HUES64 (cell line): Measurements from ENCODE around the gene CLEC9A.
"Not testable (repeated sequence)": the region's sequence is repeated elsewhere in the genome, so short reads cannot be mapped to it uniquely, and the experiment has no call there.

Experiments used
- H3K27ac ChIP-seq: 2 replicates; pipeline ENCODE4 v1.7.0; 2013; ENCODE audit warnings: low read depth, low read length, inconsistent platforms
- H3K27me3 ChIP-seq: 2 replicates; pipeline ENCODE4 v1.6.1; 2013; ENCODE audit warnings: mild to moderate bottlenecking, low read length; ENCODE audit not compliant: insufficient read depth
- H3K36me3 ChIP-seq: 2 replicates; pipeline ENCODE4 v1.6.1; 2013; ENCODE audit warnings: mild to moderate bottlenecking, low read length; ENCODE audit not compliant: insufficient read depth
- H3K4me1 ChIP-seq: 2 replicates; pipeline ENCODE4 v1.6.1; 2013; ENCODE audit warnings: mild to moderate bottlenecking, low read length, moderate library complexity; ENCODE audit not compliant: insufficient read depth
- H3K4me3 ChIP-seq: 2 replicates; pipeline ENCODE4 v1.5.1; 2013; ENCODE audit warnings: mild to moderate bottlenecking, low read length, moderate library complexity
- H3K9ac ChIP-seq: 2 replicates; pipeline ENCODE4 v1.6.1; 2013; ENCODE audit warnings: mild to moderate bottlenecking, low read depth, low read length
- H3K9me3 ChIP-seq: 2 replicates; pipeline ENCODE4 v1.6.1; 2013; ENCODE audit warnings: low read depth, low read length; ENCODE audit not compliant: insufficient read depth
- WGBS: fragments of 150-250, 120-280 bp; methylation state at CpG from one replicate; pipeline ENCODE4 v1.1.7; 2013; ENCODE audit warnings: missing lambda C conversion rate; 5-methylcytosine and 5-hydroxymethylcytosine counted together

The CLEC9A gene

DNA sequence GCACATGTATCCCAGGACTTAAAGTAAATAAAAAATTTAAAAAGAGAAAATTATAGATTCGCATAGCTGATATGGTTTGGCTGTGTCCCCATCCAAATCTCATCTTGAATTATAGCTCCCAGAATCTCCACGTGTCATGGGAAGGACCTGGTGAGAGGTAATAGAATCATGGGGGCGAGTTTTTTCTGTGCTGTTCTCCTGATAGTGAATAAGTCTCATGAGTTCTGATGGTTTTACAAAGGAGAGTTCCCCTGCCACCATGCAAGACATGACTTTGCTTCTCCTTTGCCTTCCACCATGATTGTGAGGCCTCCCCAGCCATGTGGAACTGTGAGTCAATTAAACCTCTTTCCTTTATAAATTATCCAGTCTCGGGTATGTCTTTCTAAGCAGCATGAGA is 3.8 kb upstream of the CLEC9A start:
- 100% methylated on average over 3 of the region's 4 CpGs for WGBS

DNA sequence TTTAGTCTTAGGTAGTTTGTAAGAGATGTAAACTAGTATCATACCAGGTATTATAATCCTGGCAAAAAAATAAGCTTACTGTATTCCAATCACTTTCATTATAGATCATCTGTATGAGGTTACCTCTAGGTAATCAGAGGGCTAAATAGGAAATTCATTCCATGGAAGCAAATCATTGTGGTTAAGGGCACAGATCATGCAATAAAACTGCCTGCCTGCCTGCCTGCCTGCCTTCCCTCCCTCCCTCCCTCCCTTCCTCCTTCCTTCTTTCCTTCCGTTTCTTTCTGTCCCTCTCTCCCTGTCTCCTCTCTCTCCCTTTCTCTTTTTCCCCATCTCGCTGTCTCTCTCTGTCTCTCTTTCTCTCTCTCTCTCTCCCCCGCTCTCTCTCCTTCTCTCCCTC is 3.2 kb upstream of the CLEC9A start:
- H3K9ac ChIP-seq = no peak overlapping the region
- H3K27ac ChIP-seq = no peak overlapping the region
- 91% methylated on average over 3 of the region's 3 CpGs for WGBS

More for the DNA sequence above, 3.8 kb upstream of the CLEC9A start:
- H3K9ac ChIP-seq, H3K4me1 ChIP-seq, H3K4me3 ChIP-seq, H3K9me3 ChIP-seq, H3K27ac ChIP-seq, H3K27me3 ChIP-seq, H3K36me3 ChIP-seq: not testable (repeated sequence)

GRCh38 chr12:10027721-10028120 is 2.8 kb upstream of the CLEC9A start:
- H3K36me3 ChIP-seq = no peaks in the 10 kb centered on the region
- H3K27ac ChIP-seq = no peak overlapping the region
- H3K9ac ChIP-seq = no peak overlapping the region
- H3K4me1 ChIP-seq = no peaks in the 10 kb centered on the region
- WGBS = 89% methylated on average over 4 of the region's 4 CpGs
- H3K27me3 ChIP-seq = no peaks in the 10 kb centered on the region
- no peak overlapping the region for H3K4me3 ChIP-seq
- 0 out of 2 replicates have a peak, but pooled peaks cover 3% of the 10 kb centered on the region for H3K9me3 ChIP-seq

More for the DNA sequence above, 3.2 kb upstream of the CLEC9A start:
- Histone ChIP-seq H3K4me1 (no peaks in the 10 kb centered on the region), H3K36me3 (no peaks in the 10 kb centered on the region), H3K27me3 (no peaks in the 10 kb centered on the region), H3K4me3 (no peak overlapping the region), H3K9me3 (0 out of 2 replicates have a peak, but pooled peaks cover 3% of the 10 kb centered on the region)

DNA sequence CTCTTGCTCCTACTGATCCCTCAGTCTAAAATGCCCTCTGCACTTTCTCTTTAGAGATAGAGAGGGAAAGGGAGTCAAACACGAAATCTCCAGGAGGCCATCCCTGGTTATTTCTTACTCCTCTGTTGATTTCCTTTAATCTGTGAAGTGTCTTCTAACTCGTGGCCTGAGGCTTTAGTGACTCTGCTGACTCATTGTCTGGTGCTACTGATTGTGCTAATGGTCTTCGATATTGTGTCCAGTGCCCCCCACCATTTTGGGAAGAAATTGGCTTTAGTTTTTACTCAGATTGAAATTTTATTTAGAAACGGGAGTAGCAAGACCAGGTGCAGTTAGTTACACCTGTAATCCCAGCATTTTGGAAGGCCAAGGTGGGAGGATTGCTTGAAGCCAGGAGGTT is 839 bp downstream of the CLEC9A start:
- H3K9me3 ChIP-seq = 0 out of 2 replicates have a peak, but pooled peaks cover 3% of the 10 kb centered on the region
- H3K36me3 ChIP-seq = no peaks in the 10 kb centered on the region
- H3K27ac ChIP-seq = peak overlapping the region; percentile 43
- no peak overlapping the region for H3K4me3 ChIP-seq
- no peaks in the 10 kb centered on the region for H3K4me1 ChIP-seq
- peak overlapping the region; percentile 30; the same call in 1 of the 2 replicates for H3K9ac ChIP-seq
- no peaks in the 10 kb centered on the region for H3K27me3 ChIP-seq
- 90% methylated on average over 3 of the region's 4 CpGs for WGBS

DNA sequence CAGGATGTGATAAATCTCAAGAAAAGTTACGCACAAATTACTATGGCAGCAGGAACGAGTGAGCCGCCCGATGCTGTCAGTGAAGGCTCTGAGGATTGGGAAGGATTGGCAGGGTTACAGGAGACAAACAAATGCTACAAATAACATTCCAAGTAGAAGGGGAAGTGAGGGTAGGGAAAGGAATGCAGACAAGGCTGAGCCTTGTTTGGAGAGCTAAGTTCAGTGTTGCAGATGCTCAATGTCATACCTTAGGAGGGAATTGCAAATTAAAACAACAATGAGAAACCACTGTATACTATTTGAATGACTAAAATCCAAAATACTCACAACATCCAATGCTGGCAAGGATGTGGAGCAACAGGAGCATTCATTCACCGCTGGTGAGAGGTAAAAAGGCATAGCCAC is 1.3 kb downstream of the CLEC9A start:
- 0 out of 2 replicates have a peak, but pooled peaks cover 3% of the 10 kb centered on the region for H3K9me3 ChIP-seq
- 88% methylated on average over 4 of the region's 5 CpGs for WGBS
- H3K9ac ChIP-seq = peak overlapping the region; percentile 30; the same call in 1 of the 2 replicates
- peak overlapping the region; percentile 43 for H3K27ac ChIP-seq
- no peak overlapping the region for H3K4me3 ChIP-seq
- H3K4me1 ChIP-seq = no peaks in the 10 kb centered on the region
- H3K36me3 ChIP-seq = no peaks in the 10 kb centered on the region
- H3K27me3 ChIP-seq = no peaks in the 10 kb centered on the region

DNA sequence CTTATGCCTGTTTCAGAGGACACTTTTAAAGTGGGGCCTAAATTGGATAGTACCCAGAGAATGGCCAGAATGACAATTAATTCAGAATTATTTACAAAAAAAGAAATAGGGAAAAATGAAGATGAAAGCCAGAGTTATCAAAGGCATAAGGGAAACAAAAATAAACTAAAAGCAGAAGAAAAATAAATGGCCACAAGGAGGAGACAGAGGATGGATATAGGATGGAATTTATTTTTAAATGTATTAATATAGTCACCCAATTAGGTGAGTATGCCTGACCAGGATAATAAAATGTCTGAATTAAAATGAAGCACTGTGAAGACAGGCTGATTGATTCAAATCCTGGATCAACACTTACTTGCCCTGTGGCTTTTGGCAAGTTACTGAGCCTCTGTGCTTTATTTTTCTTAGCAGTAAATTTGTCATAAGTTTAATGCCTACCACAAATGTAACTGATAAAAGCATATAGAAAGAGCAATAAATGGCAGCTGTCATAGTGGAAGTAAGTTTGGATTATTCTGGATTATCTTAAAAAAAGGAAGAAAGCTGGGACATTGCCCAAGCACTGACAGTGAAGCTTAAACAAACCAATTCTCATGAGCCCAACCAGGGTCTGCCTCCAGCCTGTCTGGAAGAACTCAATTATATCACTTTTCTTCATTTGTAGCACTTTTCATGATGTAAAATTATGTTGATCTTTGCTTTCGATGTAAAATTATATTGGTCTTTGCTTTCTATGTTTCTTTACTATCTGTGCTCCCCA is 3.5 kb downstream of the CLEC9A start:
- 0 out of 2 replicates have a peak, but pooled peaks cover 3% of the 10 kb centered on the region for H3K9me3 ChIP-seq
- H3K4me1 ChIP-seq = no peaks in the 10 kb centered on the region
- H3K9ac ChIP-seq = no peak overlapping the region
- no CpG with 5 or more reads among the region's 1 CpG for WGBS
- no peaks in the 10 kb centered on the region for H3K27me3 ChIP-seq
- H3K36me3 ChIP-seq = no peaks in the 10 kb centered on the region
- H3K27ac ChIP-seq = no peak overlapping the region
- no peak overlapping the region for H3K4me3 ChIP-seq

- H3K4me3 ChIP-seq = no peak overlapping the region
- no peak overlapping the region for H3K9ac ChIP-seq
- no peaks in the 10 kb centered on the region for H3K36me3 ChIP-seq
- H3K4me1 ChIP-seq = no peaks in the 10 kb centered on the region
- no peaks in the 10 kb centered on the region for H3K9me3 ChIP-seq
- no peak overlapping the region for H3K27ac ChIP-seq
- no peaks in the 10 kb centered on the region for H3K27me3 ChIP-seq
These were observed 11.7 kb downstream of the CLEC9A start for GRCh38 chr12:10042167-10042566.

DNA sequence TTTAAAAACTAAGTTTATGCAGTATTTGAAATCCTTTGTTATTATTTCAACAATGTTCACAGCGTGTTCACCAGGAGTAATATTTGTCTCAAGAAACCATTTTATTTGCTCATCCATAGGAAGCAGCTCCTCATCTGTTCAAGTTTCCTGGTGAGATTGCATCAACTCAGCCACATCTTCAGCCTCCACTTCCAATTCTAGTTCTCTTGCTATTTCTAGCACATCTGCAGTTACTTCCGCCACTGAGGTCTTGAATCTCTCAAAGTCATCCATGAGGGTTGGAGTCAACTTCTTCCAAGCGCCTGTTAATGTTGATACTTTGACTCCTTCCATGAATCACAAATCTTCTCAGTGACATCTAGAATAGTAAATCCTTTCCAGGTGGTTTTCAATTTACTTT is 18.0 kb downstream of the CLEC9A start:
- no peaks in the 10 kb centered on the region for H3K9me3 ChIP-seq
- no peak overlapping the region for H3K27ac ChIP-seq
- no peaks in the 10 kb centered on the region for H3K27me3 ChIP-seq
- 93% methylated on average over 3 of the region's 3 CpGs for WGBS
- no peaks in the 10 kb centered on the region for H3K36me3 ChIP-seq
- no peaks in the 10 kb centered on the region for H3K4me1 ChIP-seq
- H3K9ac ChIP-seq = no peak overlapping the region
- H3K4me3 ChIP-seq = no peak overlapping the region

- H3K27me3 ChIP-seq = no peaks in the 10 kb centered on the region
- H3K9ac ChIP-seq = no peak overlapping the region
- no peaks in the 10 kb centered on the region for H3K4me1 ChIP-seq
- WGBS = 93% methylated on average over 7 of the region's 7 CpGs
- H3K27ac ChIP-seq = no peak overlapping the region
- H3K36me3 ChIP-seq = no peaks in the 10 kb centered on the region
- no peaks in the 10 kb centered on the region for H3K9me3 ChIP-seq
- H3K4me3 ChIP-seq = no peak overlapping the region
These were observed 21.9 kb downstream of the CLEC9A start for GRCh38 chr12:10052193-10052913.

DNA sequence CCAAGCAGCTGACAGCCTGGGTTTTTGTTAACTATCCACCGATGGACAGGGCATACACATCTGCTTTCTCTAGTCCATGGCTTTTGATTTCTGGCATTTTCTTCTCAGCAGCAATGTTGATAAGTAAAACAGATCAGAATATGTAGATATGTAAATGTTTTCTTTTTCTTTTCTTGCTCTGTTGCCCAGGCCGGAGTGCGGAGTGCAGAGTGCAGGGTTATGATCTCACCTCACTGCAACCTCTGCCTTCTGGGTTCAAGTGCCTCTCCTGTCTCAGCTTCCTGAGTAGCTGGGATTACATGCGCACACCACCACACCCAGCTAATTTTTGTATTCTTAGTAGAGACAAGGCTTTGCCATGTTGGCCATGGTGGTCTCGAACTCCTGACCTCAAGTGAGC is 27.9 kb downstream of the CLEC9A start:
- H3K4me3 ChIP-seq = no peak overlapping the region
- H3K9me3 ChIP-seq = no peaks in the 10 kb centered on the region
- H3K36me3 ChIP-seq = no peaks in the 10 kb centered on the region
- 96% methylated on average over 5 of the region's 5 CpGs for WGBS
- H3K9ac ChIP-seq = no peak overlapping the region
- no peaks in the 10 kb centered on the region for H3K4me1 ChIP-seq
- no peak overlapping the region for H3K27ac ChIP-seq
- no peaks in the 10 kb centered on the region for H3K27me3 ChIP-seq

- H3K4me3 ChIP-seq = no peak overlapping the region
- H3K9me3 ChIP-seq = no peaks in the 10 kb centered on the region
- no peak overlapping the region for H3K27ac ChIP-seq
- no peaks in the 10 kb centered on the region for H3K36me3 ChIP-seq
- H3K9ac ChIP-seq = no peak overlapping the region
- no peaks in the 10 kb centered on the region for H3K27me3 ChIP-seq
- WGBS = 89% methylated on average over 4 of the region's 4 CpGs
- peaks cover 20% of the 10 kb centered on the region; the same call in 1 of the 2 replicates for H3K4me1 ChIP-seq
These were observed 34.8 kb downstream of the CLEC9A start for GRCh38 chr12:10065241-10065640.
